Natural killer cell treated with Interleukin-12 subunit alpha and Interleukin-12 subunit beta and Interleukin-15 and Interleukin-18, amount 100 ng/mL, for 72 hours (primary cell): ENCODE data around the gene RPS6KB2. TPM values are rescaled to one million over a fixed set of nuclear protein-coding genes. Genes with fewer than 3 reads are reported as not detected.

Experiments used
- ATAC-seq, 2 donors: fragments of 150-1000 bp; cut with Tn5 transposase in 1 of 2; sonication (Bioruptor Pico), chemical (Tn5 transposase) in 1 of 2; 2 replicates each; pipeline ENCODE4 v1.10.0; 2021
- DNase-seq: peaks from one replicate; pipeline ENCODE4 v3.0.0; 2022; ENCODE audit warnings: low spot score
- H3K27ac Mint-ChIP-seq, 2 donors: 1 replicate in 1 of 2; 2 replicates in 1 of 2; pipeline ENCODE4 v1.8.0; 2022; ENCODE audit warnings: mixed read lengths in 2 of 2, mild to moderate bottlenecking in 1 of 2, moderate library complexity in 1 of 2
- H3K27me3 Mint-ChIP-seq, 2 donors: 1 replicate in 1 of 2; 2 replicates in 1 of 2; pipeline ENCODE4 v1.8.0; 2022; ENCODE audit warnings: mixed read lengths in 2 of 2
- H3K36me3 Mint-ChIP-seq: one replicate; pipeline ENCODE4 v1.8.0; 2022; ENCODE audit warnings: mixed read lengths
- H3K4me1 Mint-ChIP-seq, 2 donors: 1 replicate in 1 of 2; 2 replicates in 1 of 2; pipeline ENCODE4 v1.8.0; 2022; ENCODE audit warnings: low read depth in 2 of 2, mixed read lengths in 2 of 2, mild to moderate bottlenecking in 1 of 2
- H3K4me3 Mint-ChIP-seq: one replicate; pipeline ENCODE4 v1.8.0; 2022; ENCODE audit warnings: mixed read lengths
- H3K9me3 Mint-ChIP-seq: 2 replicates; pipeline ENCODE4 v1.8.0; 2022; ENCODE audit warnings: mixed read lengths
- total RNA-seq, 2 donors: library from RNA; stranded (reverse); gene quantifications; one replicate each; pipeline ENCODE4 v1.2.3, GENCODE V29; 2022

The RPS6KB2 gene
- total RNA-seq, 2 donors from 2014 or later: 95.8 to 112 TPM

DNA sequence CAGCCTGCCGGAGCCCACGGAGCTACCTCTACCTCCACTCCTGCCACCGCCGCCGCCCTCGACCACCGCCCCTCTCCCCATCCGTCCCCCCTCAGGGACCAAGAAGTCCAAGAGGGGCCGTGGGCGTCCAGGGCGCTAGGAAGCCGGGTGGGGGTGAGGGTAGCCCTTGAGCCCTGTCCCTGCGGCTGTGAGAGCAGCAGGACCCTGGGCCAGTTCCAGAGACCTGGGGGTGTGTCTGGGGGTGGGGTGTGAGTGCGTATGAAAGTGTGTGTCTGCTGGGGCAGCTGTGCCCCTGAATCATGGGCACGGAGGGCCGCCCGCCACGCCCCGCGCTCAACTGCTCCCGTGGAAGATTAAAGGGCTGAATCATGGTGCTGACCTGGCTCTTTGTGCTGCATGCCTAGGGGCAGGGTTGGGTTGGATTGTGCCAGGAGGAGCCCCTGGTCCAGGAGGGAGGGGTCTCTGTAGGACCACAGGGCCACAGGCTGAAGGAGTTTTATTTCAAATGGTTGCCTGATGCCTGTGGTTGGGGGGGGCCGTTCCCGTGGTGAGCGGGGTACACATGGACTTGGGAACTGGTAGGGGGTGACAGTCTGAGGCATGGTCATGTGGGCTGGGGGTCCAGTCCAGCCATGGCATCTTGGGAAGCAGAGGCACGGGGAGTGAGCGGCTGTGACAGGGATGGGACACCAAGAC, 6.9 kb downstream of the RPS6KB2 start:
- ATAC-seq (no peak), DNase-seq (no peak)
- H3K36me3 Mint-ChIP-seq: no peaks in the 10 kb centered on the region
- peak overlapping the region; percentile 93 for H3K4me3 Mint-ChIP-seq
- no peaks in the 10 kb centered on the region for H3K9me3 Mint-ChIP-seq
- no peaks in the 10 kb centered on the region for H3K27me3 Mint-ChIP-seq
- H3K4me1 Mint-ChIP-seq: peaks cover 45 to 53% of the 10 kb centered on the region in 2 donors
- peak overlapping the region; percentile 92 for H3K27ac Mint-ChIP-seq

DNA sequence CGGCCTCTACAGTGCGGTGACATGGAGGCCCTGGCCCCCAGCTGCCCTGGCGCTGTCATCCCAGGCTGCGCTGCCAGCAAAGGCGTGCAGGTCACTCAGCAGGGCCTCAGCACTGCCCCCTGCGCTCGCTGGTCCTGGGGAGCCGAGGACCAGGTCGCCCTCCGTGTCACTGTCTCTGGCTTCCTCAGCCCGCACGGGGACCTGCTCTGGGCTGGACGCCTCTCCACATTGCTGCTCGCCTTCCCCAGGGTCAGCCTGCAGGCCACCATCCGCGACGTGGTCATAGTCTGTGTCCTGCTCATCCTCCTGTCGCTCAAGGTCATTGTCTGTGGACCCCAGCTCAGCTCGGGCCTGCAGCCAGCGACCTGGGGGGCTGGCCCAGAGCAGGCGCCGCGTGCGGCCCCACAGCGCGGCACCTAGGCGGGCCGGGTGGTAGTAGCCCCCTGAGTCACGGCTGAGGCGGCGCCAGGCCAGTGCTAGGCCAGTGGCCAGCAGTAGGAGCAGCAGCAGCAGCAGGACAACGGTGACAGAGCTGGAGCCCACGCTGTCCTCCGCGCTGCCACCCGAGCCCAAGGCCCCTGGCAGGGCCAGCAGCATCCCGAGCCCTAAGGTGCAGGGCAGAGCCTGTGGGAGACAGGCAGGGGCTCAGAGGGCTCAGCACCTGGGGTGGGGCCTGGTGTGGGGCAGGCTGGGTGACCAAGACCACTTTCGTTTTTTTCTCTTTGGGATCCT, 7.6 kb downstream of the RPS6KB2 start:
- Mint-ChIP-seq H3K36me3 (no peaks in the 10 kb centered on the region), H3K9me3 (no peaks in the 10 kb centered on the region), H3K27me3 (no peaks in the 10 kb centered on the region), H3K4me3 (peak overlapping the region; percentile 93), H3K4me1 (peaks cover 50 to 55% of the 10 kb centered on the region in 2 donors), H3K27ac (peak overlapping the region; percentile 92)
- no peak for DNase-seq
- no peak for ATAC-seq

DNA sequence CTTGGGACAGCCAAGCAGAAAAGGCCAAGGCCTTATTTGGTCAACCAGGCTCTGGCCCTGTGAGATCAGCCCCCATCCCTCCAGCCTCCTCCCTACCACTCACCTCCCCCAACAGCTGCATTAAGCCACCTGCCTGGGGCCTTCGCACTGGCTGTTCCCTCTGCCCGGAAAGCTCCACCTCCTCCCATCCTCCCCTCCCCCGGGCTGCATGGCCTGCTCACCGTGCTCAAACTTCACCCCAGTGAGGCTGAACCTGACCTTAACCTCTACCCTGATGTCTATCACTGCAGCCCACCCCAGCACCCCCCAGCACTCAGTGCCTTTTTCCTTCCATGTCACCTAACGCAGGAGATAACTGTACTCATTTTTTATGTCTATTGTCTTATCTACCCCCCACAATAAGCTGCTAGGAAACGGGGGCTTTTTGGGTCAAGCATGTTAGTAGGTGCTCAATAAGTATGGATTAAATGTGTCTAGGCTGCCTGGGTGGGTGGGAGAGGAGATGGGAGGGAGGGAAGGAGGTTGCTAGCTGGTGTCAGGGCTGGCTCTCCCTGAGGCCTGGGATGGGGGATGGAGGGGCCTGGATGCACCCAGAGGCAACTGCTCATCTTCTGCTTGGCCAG, 8.3 kb downstream of the RPS6KB2 start:
- Mint-ChIP-seq H3K9me3 (no peaks in the 10 kb centered on the region), H3K36me3 (no peaks in the 10 kb centered on the region), H3K27me3 (no peaks in the 10 kb centered on the region), H3K4me1 (peaks cover 49 to 60% of the 10 kb centered on the region in 2 donors), H3K4me3 (peak overlapping the region; percentile 93), H3K27ac (peak overlapping the region; percentile 92)
- ATAC-seq (peak; percentile 66 to 70), DNase-seq (peak; percentile 87)

DNA sequence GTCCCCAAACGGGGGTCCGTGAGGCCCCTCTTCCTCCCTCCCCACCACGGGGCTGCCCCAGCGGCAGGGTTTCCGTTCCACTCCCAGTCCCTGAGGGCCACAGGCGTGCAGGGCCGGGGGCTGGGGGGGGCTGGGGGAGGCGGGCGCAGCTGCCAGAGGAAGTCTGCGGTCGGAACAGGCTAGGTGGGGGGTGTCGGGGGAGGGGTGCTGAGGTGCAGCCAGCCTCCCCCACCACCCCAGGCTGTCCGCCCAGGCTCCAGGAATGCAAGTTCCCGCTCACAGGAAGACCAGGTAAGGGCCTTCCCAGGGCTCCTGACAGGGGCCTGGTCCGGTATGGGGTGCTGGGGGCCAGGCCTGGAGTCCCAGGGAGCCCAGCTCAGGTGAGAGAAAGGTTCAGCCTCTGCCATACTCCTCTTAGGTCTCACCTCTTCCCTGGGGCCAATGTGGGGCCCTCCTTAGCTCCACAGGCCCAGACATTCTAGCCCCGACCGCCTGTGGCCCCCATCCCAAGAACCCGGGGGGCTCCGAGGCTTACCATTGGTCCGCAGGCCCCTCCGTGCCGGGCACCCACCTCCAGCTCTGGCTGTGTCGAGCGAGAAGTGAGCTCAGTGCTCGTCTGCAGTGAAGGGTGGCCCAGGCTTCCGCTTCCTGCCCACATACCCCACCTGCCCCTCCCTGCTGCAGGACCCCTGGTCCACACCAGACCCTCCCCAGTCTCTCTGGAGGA, 9.0 kb downstream of the RPS6KB2 start, which contains the start of gene PTPRCAP:
Gene PTPRCAP (minus strand): TSS at position 601 of the 727 bp plus-strand sequence. CDS start 63 bp downstream, at position 538.
- peak within 1 kb of the TSS; percentile 92 for H3K27ac Mint-ChIP-seq
- peak within 1 kb of the TSS; percentile 93 for H3K4me3 Mint-ChIP-seq
- DNase-seq: peak; percentile 80
- peaks cover 48 to 59% of the 10 kb centered on the region in 2 donors for H3K4me1 Mint-ChIP-seq
- peak; percentile 56 to 62 for ATAC-seq
- no peaks in the 10 kb centered on the region for H3K9me3 Mint-ChIP-seq
- no peaks in the 10 kb centered on the region for H3K36me3 Mint-ChIP-seq
- H3K27me3 Mint-ChIP-seq: no peaks in the 10 kb centered on the region

DNA sequence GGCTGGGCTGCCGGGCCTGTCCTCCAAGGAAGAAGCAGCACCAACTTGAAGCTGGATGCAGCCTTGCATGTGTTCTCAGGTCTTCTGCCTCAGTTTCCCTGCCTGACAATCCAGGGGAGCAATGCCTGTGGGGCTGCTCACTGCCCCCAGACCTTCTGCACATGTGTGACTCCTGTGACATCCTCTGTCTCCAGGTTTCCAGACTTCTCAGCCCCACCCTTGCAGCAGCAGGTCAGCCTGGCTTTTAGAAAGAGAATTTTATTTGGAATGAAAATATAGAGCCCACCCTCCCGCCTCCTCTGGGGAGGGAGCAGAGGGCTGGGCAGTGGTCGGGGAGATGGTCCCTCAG, 9.5 kb downstream of the RPS6KB2 start:
- peaks cover 48 to 58% of the 10 kb centered on the region in 2 donors for H3K4me1 Mint-ChIP-seq
- no peaks in the 10 kb centered on the region for H3K27me3 Mint-ChIP-seq
- peak overlapping the region; percentile 93 for H3K4me3 Mint-ChIP-seq
- H3K27ac Mint-ChIP-seq: peak overlapping the region; percentile 92
- H3K36me3 Mint-ChIP-seq: no peaks in the 10 kb centered on the region
- H3K9me3 Mint-ChIP-seq: no peaks in the 10 kb centered on the region
- ATAC-seq: no peak
- no peak for DNase-seq

DNA sequence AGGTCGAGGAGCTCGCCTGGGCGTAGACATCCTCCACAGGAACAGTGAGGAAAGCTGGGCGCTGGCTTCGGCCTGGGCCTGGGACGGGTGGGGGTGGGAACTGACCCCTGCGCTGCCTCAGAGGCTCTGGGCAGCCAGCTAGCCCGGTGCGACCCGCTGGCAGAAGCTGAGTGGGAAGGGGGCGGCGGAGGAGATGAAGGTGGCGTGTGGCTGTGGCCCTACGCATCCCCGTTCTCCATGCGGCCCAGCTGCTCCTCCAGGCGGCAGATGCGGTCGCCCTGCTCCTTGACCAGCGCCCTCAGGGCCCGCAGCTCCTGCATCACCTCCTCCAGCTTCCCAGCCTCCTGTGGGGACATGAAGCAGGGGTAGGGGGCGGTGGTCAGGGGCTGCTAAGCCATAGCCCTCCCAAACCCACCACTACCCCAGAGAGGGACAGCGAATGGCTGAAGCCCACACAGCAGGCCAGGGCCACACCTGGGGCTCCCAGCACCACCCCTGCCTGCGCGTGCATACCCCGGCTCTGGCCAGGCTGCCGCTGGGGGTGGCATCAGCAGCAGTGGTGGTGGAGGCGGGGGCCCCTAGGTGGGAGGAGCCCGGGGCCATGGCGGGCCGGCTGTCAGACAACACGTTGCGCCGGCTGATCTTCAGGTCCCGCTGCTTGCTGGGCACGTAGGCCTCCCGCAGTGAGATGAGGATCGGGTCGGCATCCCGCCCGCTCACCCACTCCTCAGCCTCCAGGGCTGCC, 10.0 kb downstream of the RPS6KB2 start:
- ATAC-seq: peak; percentile 11 to 50
- Mint-ChIP-seq H3K27me3 (no peaks in the 10 kb centered on the region), H3K4me3 (peak overlapping the region; percentile 93), H3K9me3 (no peaks in the 10 kb centered on the region), H3K4me1 (peaks cover 46 to 54% of the 10 kb centered on the region in 2 donors), H3K36me3 (no peaks in the 10 kb centered on the region), H3K27ac (peak overlapping the region; percentile 92)
- DNase-seq: no peak

DNA sequence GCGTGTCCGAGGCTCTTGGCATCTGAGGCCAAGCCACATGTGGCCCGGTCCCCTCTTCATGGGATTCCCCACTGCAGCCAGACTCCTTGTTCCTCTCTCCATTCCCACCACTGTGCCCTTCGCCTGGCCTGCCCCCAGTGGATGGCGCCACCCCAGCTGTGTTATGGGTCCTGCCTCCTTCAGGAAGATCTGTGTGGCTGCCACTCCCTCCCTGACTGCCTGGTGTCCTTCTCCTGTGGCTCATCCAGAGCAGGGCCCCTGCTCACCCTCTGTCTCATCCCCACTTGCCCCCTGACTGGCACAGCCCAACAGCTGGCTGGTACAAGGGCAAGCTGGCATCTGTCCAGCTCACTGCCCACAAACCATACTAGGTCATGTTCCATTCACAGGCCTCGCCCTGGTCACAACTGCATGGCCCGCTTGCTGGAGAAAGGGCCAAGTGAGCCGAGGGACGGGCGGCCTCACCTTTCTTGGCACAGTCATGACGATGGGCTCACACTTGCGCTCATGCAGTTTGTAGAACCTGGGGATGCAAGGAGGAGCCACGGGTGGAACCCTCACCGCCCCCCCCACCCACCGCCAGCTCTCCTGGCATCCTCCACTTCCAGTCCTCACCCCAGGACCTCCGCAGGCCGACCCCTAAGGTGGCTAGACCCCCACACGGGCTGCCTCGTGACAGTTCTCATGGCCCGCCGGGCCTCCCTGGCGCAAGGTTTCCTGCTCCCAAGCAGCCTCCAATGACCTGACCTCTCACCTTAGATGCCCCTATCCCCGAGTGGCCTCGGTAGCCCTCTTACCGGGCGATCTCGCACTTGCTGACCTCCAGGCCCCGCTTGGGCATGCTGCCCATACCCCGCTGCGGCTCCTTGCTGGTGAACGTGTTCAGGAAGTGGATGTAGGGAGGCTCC, 11.3 kb downstream of the RPS6KB2 start:
- Mint-ChIP-seq H3K4me1 (peaks cover 40 to 52% of the 10 kb centered on the region in 2 donors), H3K36me3 (no peaks in the 10 kb centered on the region), H3K9me3 (no peaks in the 10 kb centered on the region), H3K4me3 (peak overlapping the region; percentile 93), H3K27ac (peak overlapping the region; percentile 82 to 92), H3K27me3 (no peaks in the 10 kb centered on the region)
- no peak for ATAC-seq
- DNase-seq: no peak

DNA sequence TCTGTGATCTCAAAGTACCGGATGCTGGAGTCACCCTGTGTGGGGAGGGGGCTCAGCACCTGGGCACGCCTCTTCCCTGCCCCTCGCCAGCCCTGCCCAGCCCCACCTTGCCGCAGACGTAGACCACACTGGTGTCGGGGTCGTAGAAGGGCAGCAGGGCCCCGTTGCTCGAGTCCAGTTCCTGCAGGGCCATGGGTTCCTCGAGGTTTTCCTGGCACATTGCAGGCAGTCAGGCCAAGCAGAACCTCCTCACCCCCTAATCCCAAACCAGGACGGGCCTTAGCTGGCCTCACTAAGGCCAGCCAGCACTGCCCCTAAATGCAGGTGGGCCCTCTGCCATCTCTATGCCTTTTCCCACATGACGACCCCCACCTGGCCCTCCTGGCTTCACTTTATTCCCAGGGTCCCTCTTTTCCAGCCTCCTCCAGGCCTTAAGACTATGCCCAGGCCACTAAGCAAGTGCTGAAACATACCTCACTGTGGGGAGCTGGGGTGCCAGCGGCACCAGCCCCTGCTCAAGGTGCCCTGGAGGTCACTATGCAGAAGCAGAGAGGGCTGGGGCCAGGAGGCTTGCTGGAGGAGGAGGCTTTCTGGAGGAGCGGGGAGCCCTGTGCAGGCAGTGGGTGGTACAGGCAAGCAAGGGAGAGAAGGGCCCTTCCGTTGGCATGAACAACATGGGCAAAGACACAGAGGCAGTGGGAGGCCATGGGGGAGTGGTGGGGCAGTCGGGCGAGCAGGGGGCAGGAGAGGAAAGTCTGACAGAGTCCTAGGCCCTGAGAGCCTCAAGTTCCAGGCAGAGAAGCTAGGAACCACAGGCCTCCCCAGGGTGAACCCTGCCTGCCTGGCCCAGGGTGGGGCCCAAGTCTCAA, 12.2 kb downstream of the RPS6KB2 start:
- H3K27ac Mint-ChIP-seq: peak overlapping the region; percentile 82 to 92
- H3K27me3 Mint-ChIP-seq: no peaks in the 10 kb centered on the region
- peaks cover 45 to 57% of the 10 kb centered on the region in 2 donors for H3K4me1 Mint-ChIP-seq
- peak overlapping the region; percentile 93 for H3K4me3 Mint-ChIP-seq
- DNase-seq: no peak
- no peaks in the 10 kb centered on the region for H3K9me3 Mint-ChIP-seq
- no peak for ATAC-seq
- no peaks in the 10 kb centered on the region for H3K36me3 Mint-ChIP-seq

DNA sequence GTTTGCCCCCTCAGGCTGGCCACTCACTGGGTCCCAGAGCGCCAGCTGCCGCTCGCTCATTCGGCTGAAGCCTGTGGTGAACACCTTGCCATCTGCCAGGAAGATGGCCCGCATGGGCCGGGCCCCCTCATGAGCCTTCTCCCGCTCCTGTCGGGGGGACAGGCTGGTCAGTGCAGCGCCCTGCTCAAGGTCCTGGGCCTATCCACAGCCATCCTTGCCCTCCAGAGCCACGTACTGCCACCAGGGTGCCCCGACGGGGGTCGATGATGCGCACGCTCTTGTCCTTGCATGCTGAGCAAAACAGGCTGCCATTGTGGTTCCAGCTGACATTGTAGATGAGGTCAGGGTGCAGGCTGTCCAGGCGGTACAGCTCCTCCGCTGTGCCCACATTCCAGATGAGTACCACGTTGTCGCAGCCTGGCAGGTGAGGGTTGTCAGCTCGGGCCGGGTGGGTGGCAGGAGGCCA, 12.8 kb downstream of the RPS6KB2 start:
- Mint-ChIP-seq H3K36me3 (no peaks in the 10 kb centered on the region), H3K4me3 (no peak overlapping the region), H3K27me3 (no peaks in the 10 kb centered on the region), H3K4me1 (peaks cover 47 to 60% of the 10 kb centered on the region in 2 donors), H3K9me3 (no peaks in the 10 kb centered on the region), H3K27ac (peak overlapping the region in 1 of 2 donors; percentile 92)
- ATAC-seq (no peak), DNase-seq (no peak)

DNA sequence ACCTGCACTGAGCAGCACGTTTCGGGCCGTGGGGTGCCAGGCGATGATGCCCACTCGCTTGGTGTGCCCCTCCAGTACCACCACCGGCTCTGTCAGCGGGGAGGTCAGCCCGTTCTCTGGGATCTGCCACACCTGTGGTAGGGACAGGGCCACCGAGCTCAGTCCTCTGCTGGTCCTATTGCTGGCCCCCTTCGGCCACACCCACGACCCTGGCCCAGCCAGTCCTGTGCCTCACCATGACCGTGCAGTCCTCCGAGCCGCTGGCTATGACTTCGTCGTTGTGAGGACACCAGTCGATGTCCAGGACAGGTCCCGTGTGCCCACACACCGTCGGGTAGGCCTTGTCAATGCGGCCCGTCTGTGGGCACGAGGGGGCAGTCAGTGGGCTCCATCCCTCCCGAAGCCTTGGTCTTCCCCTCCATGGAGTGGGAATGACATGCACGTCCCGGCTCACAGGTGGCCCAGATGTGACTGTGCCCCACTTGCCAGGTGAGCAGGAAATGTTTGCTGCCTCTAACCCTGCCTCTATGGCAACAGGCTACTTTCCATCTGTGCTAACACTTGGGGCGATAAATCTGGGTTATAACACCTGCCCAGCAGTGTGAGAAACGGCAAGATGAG, 13.5 kb downstream of the RPS6KB2 start:
- DNase-seq (no peak), ATAC-seq (no peak)
- no peaks in the 10 kb centered on the region for H3K27me3 Mint-ChIP-seq
- no peaks in the 10 kb centered on the region for H3K36me3 Mint-ChIP-seq
- H3K4me3 Mint-ChIP-seq: peak overlapping the region; percentile 10
- peak overlapping the region; percentile 75 to 92 for H3K27ac Mint-ChIP-seq
- peaks cover 48 to 57% of the 10 kb centered on the region in 2 donors for H3K4me1 Mint-ChIP-seq
- H3K9me3 Mint-ChIP-seq: no peaks in the 10 kb centered on the region
